CD14-positive monocyte (primary cell): ENCODE results near the gene NLK. TPM values are rescaled to one million over a fixed set of nuclear protein-coding genes. Genes with fewer than 3 reads are reported as not detected.

ENCODE experiments used
- DNase-seq, 3 donors: peaks; one replicate each; pipeline ENCODE4 v3.0.0-alpha.2; 2011 to 2022
- H2AFZ ChIP-seq: 2 replicates; pipeline ENCODE4 v1.6.0; 2012; ENCODE audit warnings: mild to moderate bottlenecking, low read depth, low read length, inconsistent platforms; ENCODE audit not compliant: insufficient read depth, poor library complexity, severe bottlenecking
- H3K27ac ChIP-seq, 2 donors: 1 replicate in 1 of 2; 2 replicates in 1 of 2; pipeline ENCODE4 v1.5.1; 2012 to 2013; ENCODE audit warnings: low read length in 2 of 2, control low read depth in 1 of 2, inconsistent platforms in 1 of 2, low read depth in 1 of 2, mild to moderate bottlenecking in 1 of 2
- H3K27me3 ChIP-seq, 2 donors: one replicate each; pipeline versions ENCODE4 v1.6.0 to v1.6.1; 2011 to 2013; ENCODE audit warnings: low read length in 2 of 2; ENCODE audit not compliant: control insufficient read depth in 2 of 2, insufficient read depth in 2 of 2
- H3K36me3 ChIP-seq, 2 donors: replicated peaks in 1 of 2; 1 replicate in 1 of 2; 2 replicates in 1 of 2; pipeline versions ENCODE4 v1.5.1 to v1.6.1; 2012 to 2013; ENCODE audit warnings: low read length in 2 of 2, control low read depth in 1 of 2, inconsistent platforms in 1 of 2, mild to moderate bottlenecking in 1 of 2; ENCODE audit not compliant: insufficient read depth in 2 of 2, control insufficient read depth in 1 of 2
- H3K4me1 ChIP-seq, 2 donors: 1 replicate in 1 of 2; 2 replicates in 1 of 2; pipeline versions ENCODE4 v1.5.1 to v1.6.1; 2012 to 2013; ENCODE audit warnings: low read length in 2 of 2, control low read depth in 1 of 2, inconsistent platforms in 1 of 2, mild to moderate bottlenecking in 1 of 2, moderate library complexity in 1 of 2; ENCODE audit not compliant: insufficient read depth in 2 of 2, control insufficient read depth in 1 of 2
- H3K4me2 ChIP-seq: replicated peaks from 2 replicates; pipeline ENCODE3; 2012; ENCODE audit warnings: low read length, moderate library complexity, mild to moderate bottlenecking; ENCODE audit not compliant: poor library complexity, severe bottlenecking; ENCODE audit errors: extremely low read depth
- H3K4me3 ChIP-seq, 3 experiments: fragments of 200-600 bp in 1 of 3; sonication (generic) in 1 of 3; replicated peaks in 1 of 3; 1 replicate in 2 of 3; 2 replicates in 1 of 3; pipeline ENCODE4 v1.5.1; 2011 to 2013; ENCODE audit warnings: low read length in 3 of 3, mild to moderate bottlenecking in 3 of 3, control low read depth in 2 of 3, low read depth in 2 of 3, inconsistent platforms in 1 of 3, moderate library complexity in 1 of 3
- H3K79me2 ChIP-seq: 2 replicates; pipeline ENCODE4 v1.6.0; 2012; ENCODE audit warnings: mild to moderate bottlenecking, control low read depth, inconsistent platforms, low read length, moderate library complexity; ENCODE audit not compliant: insufficient read depth
- H3K9ac ChIP-seq: 2 replicates; pipeline ENCODE4 v1.6.0; 2017; ENCODE audit warnings: low read length, mild to moderate bottlenecking; ENCODE audit not compliant: insufficient read depth, poor library complexity, severe bottlenecking
- H3K9me3 ChIP-seq, 2 donors: replicated peaks in 1 of 2; 1 replicate in 1 of 2; 2 replicates in 1 of 2; pipeline versions ENCODE4 v1.5.1 to v1.6.1; 2012 to 2013; ENCODE audit warnings: low read length in 2 of 2, control low read depth in 1 of 2; ENCODE audit not compliant: control insufficient read depth in 1 of 2, insufficient read depth in 1 of 2
- H4K20me1 ChIP-seq: 2 replicates; pipeline ENCODE4 v1.6.0; 2012; ENCODE audit warnings: mild to moderate bottlenecking, low read length, control low read depth, moderate library complexity; ENCODE audit not compliant: insufficient read depth
- H3K27ac Mint-ChIP-seq, 7 donors: one replicate each; pipeline ENCODE4 v1.8.0; 2020; ENCODE audit warnings: mild to moderate bottlenecking in 7 of 7, mixed read lengths in 7 of 7, moderate library complexity in 6 of 7, inconsistent platforms in 2 of 7
- H3K27me3 Mint-ChIP-seq, 3 donors: one replicate each; pipeline ENCODE4 v1.8.0; 2021 to 2022; ENCODE audit warnings: low read depth in 3 of 3, mild to moderate bottlenecking in 3 of 3, mixed read lengths in 3 of 3, moderate library complexity in 3 of 3, inconsistent platforms in 1 of 3
- H3K36me3 Mint-ChIP-seq, 2 donors: one replicate each; pipeline ENCODE4 v1.8.0; 2020; ENCODE audit warnings: mixed read lengths in 2 of 2, inconsistent platforms in 1 of 2, mild to moderate bottlenecking in 1 of 2
- H3K4me1 Mint-ChIP-seq: one replicate; pipeline ENCODE4 v1.8.0; 2020; ENCODE audit warnings: mild to moderate bottlenecking, mixed read lengths
- H3K4me3 Mint-ChIP-seq, 2 donors: one replicate each; pipeline ENCODE4 v1.8.0; 2020; ENCODE audit warnings: mild to moderate bottlenecking in 2 of 2, mixed read lengths in 2 of 2, moderate library complexity in 1 of 2
- H3K9me3 Mint-ChIP-seq, 7 donors: one replicate each; pipeline ENCODE4 v1.8.0; 2020 to 2022; ENCODE audit warnings: mixed read lengths in 7 of 7, mild to moderate bottlenecking in 6 of 7, moderate library complexity in 6 of 7, inconsistent platforms in 2 of 7
- CTCF ChIP-seq: fragments of 200-600 bp; IDR thresholded peaks from one replicate; pipeline ENCODE4 v1.8.0; 2022; ENCODE audit warnings: antibody characterized with exemption, mild to moderate bottlenecking
- WGBS: methylation state at CpG from one replicate; pipeline ENCODE4 v1.1.5; 2013; ENCODE audit warnings: missing lambda C conversion rate; ENCODE audit not compliant: insufficient coverage; 5-methylcytosine and 5-hydroxymethylcytosine counted together
- intact Hi-C, 2 donors: fragments of 100-400 bp; cut with micrococcal nuclease; formaldehyde crosslinking; loops; one replicate each; pipeline versions ENCODE4 v1.15.0 to v1.15.1; 2023
- polyA plus RNA-seq, 3 donors: library from polyadenylated mRNA; depleted of rRNA in 1 of 3; unstranded in 2 of 3; stranded (reverse) in 1 of 3; fragments of 300-500 nt in 2 of 3; fragments of >200 nt in 1 of 3; fragmentation: Illumina TruSeq in 2 of 3; gene quantifications; 1 replicate in 2 of 3; 2 replicates in 1 of 3; pipeline ENCODE4 v1.2.3, GENCODE V29; 2012 to 2021

The NLK gene
- polyA plus RNA-seq, 3 donors, result 1.7 to 6.5 (median 2.0) TPM

GRCh38 chr17:28112606-28113005 is 70.1 kb downstream of the NLK start:
- no peak for TF ChIP-seq CTCF
- Mint-ChIP-seq H3K4me1 (peaks cover 18% of the 10 kb centered on the region), H3K9me3 (peaks cover 4 to 8% (median 5%) of the 10 kb centered on the region in 7 donors), H3K27me3 (no peaks in the 10 kb centered on the region), H3K27ac (peak overlapping the region in 1 of 7 donors; percentile 21), H3K36me3 (peaks cover 2 to 6% of the 10 kb centered on the region in 2 donors), H3K4me3 (no peak overlapping the region)
- Histone ChIP-seq H3K4me2 (no peak overlapping the region), H3K9ac (no peak overlapping the region), H3K27ac (no peak overlapping the region), H4K20me1 (no peaks in the 10 kb centered on the region), H3K36me3 (no peaks in the 10 kb centered on the region), H3K79me2 (no peaks in the 10 kb centered on the region), H3K4me1 (peaks cover 6% of the 10 kb centered on the region in 2 donors), H2AFZ (no peak overlapping the region), H3K27me3 (no peaks in the 10 kb centered on the region), H3K4me3 (no peak overlapping the region), H3K9me3 (no peaks in the 10 kb centered on the region)
- DNase-seq, result no peak
- intact Hi-C loops, result no loop called here
- WGBS, result 80% methylated on average over 1 of the region's 2 CpGs

- no peaks in the 10 kb centered on the region for H3K27me3 Mint-ChIP-seq
- no peak overlapping the region for H3K27ac ChIP-seq
- H3K4me1 ChIP-seq, result peaks cover 6 to 12% of the 10 kb centered on the region in 2 donors
- H4K20me1 ChIP-seq, result no peaks in the 10 kb centered on the region
- H3K4me2 ChIP-seq, result no peak overlapping the region
- H3K27ac Mint-ChIP-seq, result no peak overlapping the region
- TF ChIP-seq CTCF, result no peak
- no peak overlapping the region for H2AFZ ChIP-seq
- H3K4me3 ChIP-seq, result no peak overlapping the region
- no peaks in the 10 kb centered on the region for H3K9me3 ChIP-seq
- no peak overlapping the region for H3K4me3 Mint-ChIP-seq
- DNase-seq, result no peak
- peaks cover 20% of the 10 kb centered on the region for H3K4me1 Mint-ChIP-seq
- H3K27me3 ChIP-seq, result no peaks in the 10 kb centered on the region
- no peak overlapping the region for H3K9ac ChIP-seq
- peaks cover 2 to 6% of the 10 kb centered on the region in 2 donors for H3K36me3 Mint-ChIP-seq
- H3K36me3 ChIP-seq, result no peaks in the 10 kb centered on the region
- H3K79me2 ChIP-seq, result no peaks in the 10 kb centered on the region
- intact Hi-C loops, result no loop called here
- peaks cover 4 to 8% (median 5%) of the 10 kb centered on the region in 7 donors for H3K9me3 Mint-ChIP-seq
Observed at GRCh38 chr17:28113269-28113668, 70.8 kb downstream of the NLK start.
